Spleen (tissue), 13 donors: ENCODE results near the gene EPX. TPM values are rescaled to one million over a fixed set of nuclear protein-coding genes. Genes with fewer than 3 reads are reported as not detected.
"Not testable (repeated sequence)": the region's sequence is repeated elsewhere in the genome, so short reads cannot be mapped to it uniquely, and the experiment has no call there.

Experiments
- DNase-seq: peaks from one replicate; pipeline ENCODE4 v3.0.0-alpha.2; 2020
- H3K27ac ChIP-seq, 8 donors: fragments of 200-600 bp; sonication (generic) in 7 of 8; 1 replicate in 4 of 8; 2 replicates in 4 of 8; pipeline versions ENCODE4 v1.5.0 to v1.8.0; 2016 to 2021; ENCODE audit warnings: inconsistent platforms in 4 of 8, mild to moderate bottlenecking in 4 of 8, moderate library complexity in 1 of 8
- H3K27me3 ChIP-seq, 7 donors: fragments of 200-600 bp; sonication (generic) in 6 of 7; replicated peaks in 1 of 7; 1 replicate in 4 of 7; 2 replicates in 3 of 7; pipeline versions ENCODE4 v1.5.0 to v1.8.0; 2016 to 2021; ENCODE audit warnings: inconsistent platforms in 3 of 7, mild to moderate bottlenecking in 1 of 7
- H3K36me3 ChIP-seq, 6 donors: fragments of 200-600 bp; sonication (generic) in 5 of 6; 1 replicate in 4 of 6; 2 replicates in 2 of 6; pipeline versions ENCODE4 v1.5.0 to v1.8.0; 2016 to 2021; ENCODE audit warnings: inconsistent platforms in 2 of 6
- H3K4me1 ChIP-seq, 6 donors: fragments of 200-600 bp; sonication (generic) in 5 of 6; 1 replicate in 3 of 6; 2 replicates in 3 of 6; pipeline versions ENCODE4 v1.5.0 to v1.8.0; 2016 to 2021; ENCODE audit warnings: inconsistent platforms in 3 of 6
- H3K4me3 ChIP-seq, 8 donors: fragments of 200-600 bp; sonication (generic) in 7 of 8; 1 replicate in 4 of 8; 2 replicates in 4 of 8; pipeline versions ENCODE4 v1.5.0 to v1.8.0; 2016 to 2021; ENCODE audit warnings: inconsistent platforms in 4 of 8, mild to moderate bottlenecking in 4 of 8, moderate library complexity in 2 of 8
- H3K9me3 ChIP-seq, 8 donors: fragments of 200-600 bp; sonication (generic) in 7 of 8; 1 replicate in 4 of 8; 2 replicates in 4 of 8; pipeline versions ENCODE4 v1.5.0 to v1.8.0; 2016 to 2021; ENCODE audit warnings: inconsistent platforms in 4 of 8
- CTCF ChIP-seq, 11 experiments: fragments of 200-600 bp in 7 of 11; fragments of 450-650 bp in 4 of 11; sonication (generic) in 4 of 11; IDR thresholded peaks in 8 of 11; conservative IDR thresholded peaks in 3 of 11; 1 replicate in 7 of 11; 2 replicates in 4 of 11; pipeline versions ENCODE4 v1.4.0 to v1.8.0; 2016 to 2021; ENCODE audit warnings: antibody characterized with exemption in 11 of 11, inconsistent platforms in 4 of 11, mild to moderate bottlenecking in 1 of 11
- POLR2A ChIP-seq, 3 donors: fragments of 450-650 bp; IDR thresholded peaks; one replicate each; pipeline ENCODE4 v1.5.1; 2017; ENCODE audit warnings: antibody characterized with exemption in 3 of 3, mild to moderate bottlenecking in 1 of 3
- POLR2AphosphoS5 ChIP-seq, 3 donors: sonication (generic); formaldehyde crosslinking; IDR thresholded peaks; one replicate each; pipeline ENCODE4 v1.5.1; 2017; ENCODE audit warnings: antibody characterized with exemption in 3 of 3
- WGBS, 5 donors: extraction: QIAGEN DNeasy Blood & Tissue Kit in 3 of 5; methylation state at CpG; one replicate each; pipeline versions ENCODE4 v1.1.5 to v1.1.7; 2013 to 2018; 5-methylcytosine and 5-hydroxymethylcytosine counted together
- intact Hi-C: fragments of 100-400 bp; cut with DNase I; formaldehyde crosslinking; loops from one replicate; pipeline ENCODE4 v1.15.0; 2023; ENCODE audit warnings: low total_unique reads
- long read RNA-seq, 2 donors: transcript quantifications; one replicate each; lab custom pipeline, GENCODE V29; 2026
- polyA plus RNA-seq, 3 donors: library from polyadenylated mRNA; stranded (reverse); fragments of 200-250 nt; gene quantifications; one replicate each; pipeline ENCODE4 v1.2.1, GENCODE V29; 2013
- total RNA-seq, 7 donors: library from RNA; depleted of rRNA in 3 of 7; stranded (reverse); fragments of >200 nt in 3 of 7; fragmentation: NEBNext Ultra II Directional in 4 of 7; extraction: Animal tissue kit (Norgen Biotek cat#: 25700) in 4 of 7; gene quantifications; one replicate each; pipeline versions ENCODE4 v1.1.0 to v1.2.1, GENCODE V29; 2016 to 2021
- donor health status: healthy with polysubstance abuse.
- donor health status: DM: no; HTN: no; CAD: no; lungs with moderate emphysema.
- donor health status: DM: no; HTN: no; CAD: no.
- donor health status: Bipolar disorder and iron deficiency.
- donor health status: healthy.
- donor health status: DM: no; HTN: no; CAD: no.
- donor health status: DM: yes; HTN: yes; CAD: no.

EPX gene
- total RNA-seq (1 to 10 TPM in 5 of 7 donors, under 1 TPM in 1, not detected in 1; 0.86 to 3.9 (median 2.4) TPM), polyA plus RNA-seq (under 1 TPM; 0.24 to 0.41 (median 0.26) TPM)
- long read RNA-seq, donor 1, partial matches to known transcripts = 0 of 1 reads
- long read RNA-seq, donor 1, other reads (novel, unspliced or antisense) = 0 of 1 reads
- long read RNA-seq, donor 2, partial matches to known transcripts = 0 of 1 reads
- long read RNA-seq, donor 2, other reads (novel, unspliced or antisense) = 0 of 1 reads

GRCh38 chr17:58192612-58193011 lies at the start of gene EPX:
Gene EPX (plus strand): TSS chr17:58192726. CDS start chr17:58192847, 121 bp downstream.
- TF ChIP-seq POLR2AphosphoS5 (IDR thresholded peaks at IDR 0.05) (no peak), CTCF (IDR thresholded peaks at IDR 0.05 in 8 of 11, conservative IDR thresholded peaks at IDR 0.05 in 3 of 11) (no peak), POLR2A (IDR thresholded peaks at IDR 0.05) (no peak)
- intact Hi-C loops = no loop called here
- DNase-seq = no peak
- Histone ChIP-seq H3K27me3 (peaks cover 0 to 58% (median 8%) of the 10 kb centered on the region in 7 donors), H3K36me3 (no peaks in the 10 kb centered on the region), H3K27ac (no peak within 1 kb of the TSS), H3K4me1 (no peaks in the 10 kb centered on the region), H3K4me3 (no peak within 1 kb of the TSS), H3K9me3 (no peaks in the 10 kb centered on the region)
- WGBS, 5 donors = 13 to 43% (median 28%) methylated on average over 2 to 6 of the region's 6 CpGs

GRCh38 chr17:58143335-58143734 lies 49.2 kb upstream of the EPX start:
- WGBS, 5 donors = 71 to 96% (median 86%) methylated on average over 4 of the region's 4 CpGs
- H3K4me1 ChIP-seq, H3K4me3 ChIP-seq, DNase-seq, H3K36me3 ChIP-seq, intact Hi-C loops, H3K27ac ChIP-seq: not testable (repeated sequence)
- H3K9me3 ChIP-seq = peaks cover 7 to 40% (median 36%) of the 10 kb centered on the region in 8 donors
- peaks cover 0 to 23% (median 0%) of the 10 kb centered on the region in 7 donors for H3K27me3 ChIP-seq

GRCh38 chr17:58144801-58145200 lies 47.7 kb upstream of the EPX start:
- peaks cover 0 to 12% (median 0%) of the 10 kb centered on the region in 7 donors for H3K27me3 ChIP-seq
- WGBS, 5 donors = 76 to 93% (median 84%) methylated on average over 1 of the region's 1 CpG
- H3K4me1 ChIP-seq = no peaks in the 10 kb centered on the region
- intact Hi-C loops = no loop called here
- TF ChIP-seq CTCF (IDR thresholded peaks at IDR 0.05 in 8 of 11, conservative IDR thresholded peaks at IDR 0.05 in 3 of 11) = no peak
- TF ChIP-seq POLR2AphosphoS5 (IDR thresholded peaks at IDR 0.05) = no peak
- TF ChIP-seq POLR2A (IDR thresholded peaks at IDR 0.05) = no peak
- no peak for DNase-seq
- H3K4me3 ChIP-seq = no peak overlapping the region
- no peak overlapping the region for H3K27ac ChIP-seq
- H3K36me3 ChIP-seq = no peaks in the 10 kb centered on the region
- H3K9me3 ChIP-seq = peaks cover 7 to 40% (median 36%) of the 10 kb centered on the region in 8 donors

- peaks cover 3 to 10% (median 8%) of the 10 kb centered on the region in 6 donors for H3K4me1 ChIP-seq
- TF ChIP-seq CTCF (IDR thresholded peaks at IDR 0.05 in 8 of 11, conservative IDR thresholded peaks at IDR 0.05 in 3 of 11) (no peak), POLR2AphosphoS5 (IDR thresholded peaks at IDR 0.05) (no peak), POLR2A (IDR thresholded peaks at IDR 0.05) (no peak)
- H3K9me3 ChIP-seq = peaks cover 7 to 40% (median 36%) of the 10 kb centered on the region in 8 donors
- H3K27ac ChIP-seq = no peak within 1 kb of the TSS
- peaks cover 0 to 4% (median 0%) of the 10 kb centered on the region in 7 donors for H3K27me3 ChIP-seq
- no peaks in the 10 kb centered on the region for H3K36me3 ChIP-seq
- intact Hi-C loops = no loop called here
- WGBS, 5 donors = 57 to 94% (median 77%) methylated on average over 1 of the region's 1 CpG
- DNase-seq = no peak
- H3K4me3 ChIP-seq = no peak within 1 kb of the TSS
These were observed 44.5 kb upstream of the EPX start, which contains the start of gene OR4D1 for GRCh38 chr17:58147930-58148434. Gene OR4D1 (plus strand): TSS chr17:58148384. CDS start chr17:58155154, 6,770 bp downstream.
